ENCODE results near the gene LRGUK. TPM values are rescaled to one million over a fixed set of nuclear protein-coding genes. Genes with fewer than 3 reads are reported as not detected.

LRGUK gene
- total RNA-seq, 6 experiments from 2014 or later, result 0.13 to 0.37 (median 0.31) TPM; not detected in 1

DNA sequence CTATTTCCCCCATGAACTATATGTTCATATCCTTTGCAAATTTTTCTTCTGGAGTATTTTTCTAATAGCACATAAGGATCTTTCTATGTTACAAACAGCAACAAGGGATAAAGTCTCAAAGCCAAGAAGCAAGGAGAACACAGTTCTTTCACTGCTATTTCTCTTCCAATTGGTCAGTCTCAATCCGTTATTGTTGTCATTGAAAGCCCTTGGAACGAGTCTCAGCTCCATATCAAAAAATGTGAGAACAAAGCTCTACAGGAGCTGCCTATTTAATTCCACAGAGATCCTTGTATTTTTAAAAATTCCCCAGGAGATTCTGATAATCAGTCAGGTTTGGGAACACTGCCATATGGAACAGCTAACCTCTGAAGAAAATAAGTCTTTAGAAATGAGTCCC lies 173.8 kb downstream of the LRGUK start:
- no peaks in the 10 kb centered on the region for H3K4me1 ChIP-seq
- H3K4me3 ChIP-seq, result no peak overlapping the region
- no peaks in the 10 kb centered on the region for H3K9me3 ChIP-seq
- 95% methylated on average over 2 of the region's 2 CpGs for WGBS (ENCODE audit: insufficient coverage, low coverage, low lambda C conversion rate, missing lambda C conversion rate)
- intact Hi-C loops (cut with DNase I), result no loop called here
- peaks cover 0 to 36% (median 17%) of the 10 kb centered on the region in 4 donors for H3K36me3 ChIP-seq
- ATAC-seq (no peak), DNase-seq (no peak)
- TF ChIP-seq POLR2A (IDR thresholded peaks at IDR 0.05), result no peak
- no peak for TF ChIP-seq CTCF (IDR thresholded peaks at IDR 0.05)
- no peaks in the 10 kb centered on the region for H3K27me3 ChIP-seq
- H3K27ac ChIP-seq, result no peak overlapping the region

DNA sequence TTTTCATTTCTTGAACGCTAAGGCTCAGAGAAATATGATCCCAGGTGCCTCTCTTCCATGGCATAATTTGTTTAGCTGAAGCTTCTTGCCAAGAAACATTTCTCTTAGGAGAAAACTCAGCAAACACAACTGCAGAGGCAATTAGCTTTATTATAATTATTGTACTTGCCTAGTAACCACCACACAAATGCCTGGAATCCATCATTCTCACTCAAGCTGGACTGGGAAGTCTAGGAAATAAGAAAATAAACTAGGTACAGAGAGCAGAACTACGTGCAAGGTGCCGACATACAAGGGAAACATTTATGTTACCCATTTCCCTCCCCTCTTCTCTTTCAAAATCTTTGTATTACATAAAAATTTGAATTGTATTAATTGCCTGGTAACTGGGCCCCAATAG lies 174.5 kb downstream of the LRGUK start:
- Histone ChIP-seq H3K27me3 (no peaks in the 10 kb centered on the region), H3K27ac (no peak overlapping the region), H3K9me3 (no peaks in the 10 kb centered on the region), H3K36me3 (peaks cover 0 to 31% (median 15%) of the 10 kb centered on the region in 4 donors), H3K4me1 (no peaks in the 10 kb centered on the region), H3K4me3 (no peak overlapping the region)
- intact Hi-C loops (cut with DNase I), result no loop called here
- DNase-seq (no peak), ATAC-seq (no peak)
- TF ChIP-seq CTCF (IDR thresholded peaks at IDR 0.05) (no peak), POLR2A (IDR thresholded peaks at IDR 0.05) (no peak)
- 96% methylated on average over 3 of the region's 3 CpGs for WGBS (ENCODE audit: insufficient coverage, low coverage, low lambda C conversion rate, missing lambda C conversion rate)

DNA sequence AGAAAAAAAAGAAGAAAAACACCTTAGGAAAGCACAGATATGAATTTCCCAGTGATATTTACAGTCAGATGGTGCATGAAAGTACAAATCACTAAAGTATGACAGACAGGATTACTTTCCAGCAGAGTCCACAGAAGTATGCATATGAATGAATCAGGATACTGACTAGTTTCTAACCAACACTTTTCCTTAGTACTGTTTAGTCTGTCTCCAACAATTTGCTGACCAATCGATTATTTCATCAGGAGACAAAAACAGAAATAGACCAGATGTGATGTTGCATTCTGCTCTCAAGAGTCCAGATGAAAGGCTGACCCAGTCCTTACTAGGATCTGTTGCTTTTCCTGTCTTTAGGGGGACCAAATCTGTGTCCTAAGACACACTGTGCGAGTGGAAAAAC lies 175.0 kb downstream of the LRGUK start:
- Histone ChIP-seq H3K4me3 (no peak overlapping the region), H3K9me3 (no peaks in the 10 kb centered on the region), H3K27ac (no peak overlapping the region), H3K4me1 (no peaks in the 10 kb centered on the region), H3K27me3 (no peaks in the 10 kb centered on the region), H3K36me3 (peaks cover 0 to 31% (median 15%) of the 10 kb centered on the region in 4 donors)
- TF ChIP-seq POLR2A (IDR thresholded peaks at IDR 0.05) (no peak), CTCF (IDR thresholded peaks at IDR 0.05) (no peak)
- DNase-seq (no peak), ATAC-seq (no peak)
- WGBS (ENCODE audit: insufficient coverage, low coverage, low lambda C conversion rate, missing lambda C conversion rate), result 83% methylated on average over 2 of the region's 2 CpGs
- intact Hi-C loops (cut with DNase I), result no loop called here

GRCh38 chr7:134307320-134307719 lies 180.2 kb downstream of the LRGUK start:
- intact Hi-C loops (cut with DNase I), result no loop called here
- no peak for ATAC-seq
- TF ChIP-seq CTCF (IDR thresholded peaks at IDR 0.05) (no peak), POLR2A (IDR thresholded peaks at IDR 0.05) (no peak)
- Histone ChIP-seq H3K4me1 (no peaks in the 10 kb centered on the region), H3K36me3 (peaks cover 0 to 15% (median 8%) of the 10 kb centered on the region in 4 donors), H3K4me3 (no peak overlapping the region), H3K9me3 (no peaks in the 10 kb centered on the region), H3K27me3 (no peaks in the 10 kb centered on the region), H3K27ac (no peak overlapping the region)
- no peak for DNase-seq
- 50% methylated on average over 1 of the region's 1 CpG for WGBS (ENCODE audit: insufficient coverage, low coverage, low lambda C conversion rate, missing lambda C conversion rate)

DNA sequence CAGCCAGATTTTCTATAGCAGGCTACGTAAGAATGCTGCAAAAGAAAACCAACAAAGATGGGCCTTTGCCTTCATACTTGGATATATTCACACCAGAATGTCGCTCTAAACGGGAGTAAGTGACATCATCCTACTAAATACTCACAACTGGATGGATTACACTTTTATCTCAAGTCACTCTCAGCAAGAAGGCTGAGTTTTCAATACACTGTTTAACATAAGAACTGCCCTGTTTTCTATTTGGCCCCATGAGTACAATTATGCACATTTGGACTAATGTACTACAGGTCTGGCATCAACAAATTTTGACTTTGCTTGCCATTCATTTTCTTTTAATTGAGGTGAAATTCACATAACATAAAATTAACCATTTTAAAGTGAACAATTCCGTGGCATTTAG lies 181.4 kb downstream of the LRGUK start:
- Histone ChIP-seq H3K4me3 (no peak overlapping the region), H3K27me3 (no peaks in the 10 kb centered on the region), H3K9me3 (no peaks in the 10 kb centered on the region), H3K27ac (no peak overlapping the region), H3K4me1 (no peaks in the 10 kb centered on the region), H3K36me3 (peaks cover 0 to 9% (median 8%) of the 10 kb centered on the region in 4 donors)
- 85% methylated on average over 4 of the region's 4 CpGs for WGBS (ENCODE audit: insufficient coverage, low coverage, low lambda C conversion rate, missing lambda C conversion rate)
- no peak for TF ChIP-seq POLR2A (IDR thresholded peaks at IDR 0.05)
- no peak for TF ChIP-seq CTCF (IDR thresholded peaks at IDR 0.05)
- ATAC-seq, result no peak
- DNase-seq, result no peak
- intact Hi-C loops (cut with DNase I), result no loop called here

Measured in right lobe of liver (tissue), 6 donors.